Right lobe of liver (tissue), 4 donors: ENCODE results near the gene ACE.

Source experiments
- CTCF ChIP-seq, 4 donors: fragments of 200-600 bp in 3 of 4; fragments of 450-650 bp in 1 of 4; IDR thresholded peaks; one replicate each; pipeline versions ENCODE4 v1.5.1 to v1.8.0; 2016 to 2022; ENCODE audit warnings: antibody characterized with exemption in 4 of 4, mild to moderate bottlenecking in 2 of 4
- POLR2A ChIP-seq: fragments of 450-650 bp; IDR thresholded peaks from one replicate; pipeline ENCODE4 v1.6.1; 2017; ENCODE audit warnings: antibody characterized with exemption, mild to moderate bottlenecking
- donor health status: DM: no; HTN: no; CAD: no.
- donor health status: DM: no; HTN: no; CAD: no.
- donor health status: DM: no; HTN: yes; CAD: no.

GRCh38 chr17:63515426-63515825 is 38.6 kb downstream of the ACE start:
- TF ChIP-seq CTCF (IDR thresholded peaks at IDR 0.05), result no peak
- no peak for TF ChIP-seq POLR2A
